Activated naive CD4-positive, alpha-beta T cell treated with anti-CD3 and anti-CD28 coated beads, Interleukin-2, amount 10 ng/mL, durations not matched to agents 7 days and 5 days (primary cell): Measurements from ENCODE around the gene CMYA5.

Experiments used
- CTCF ChIA-PET: fragments of 350-600 bp; sonication (Branson Sonifier 250); formaldehyde crosslinking; loops from one replicate; lab custom pipeline; 2021; ENCODE audit warnings: antibody characterized with exemption; lab: Charles Lee
- DNase-seq: peaks from one replicate; pipeline ENCODE4 v3.0.0-alpha.2; 2020
- H3K27ac Mint-ChIP-seq: one replicate; pipeline ENCODE4 v1.8.0; 2021; ENCODE audit warnings: mild to moderate bottlenecking, moderate library complexity, mixed read lengths
- H3K27me3 Mint-ChIP-seq: one replicate; pipeline ENCODE4 v1.8.0; 2021; ENCODE audit warnings: mild to moderate bottlenecking, mixed read lengths
- H3K36me3 Mint-ChIP-seq: one replicate; pipeline ENCODE4 v1.8.0; 2021; ENCODE audit warnings: mixed read lengths
- H3K4me1 Mint-ChIP-seq: one replicate; pipeline ENCODE4 v1.8.0; 2021; ENCODE audit warnings: mixed read lengths
- H3K4me3 Mint-ChIP-seq: one replicate; pipeline ENCODE4 v1.8.0; 2021; ENCODE audit warnings: mild to moderate bottlenecking, moderate library complexity, mixed read lengths
- H3K9me3 Mint-ChIP-seq: one replicate; pipeline ENCODE4 v1.8.0; 2021; ENCODE audit warnings: mixed read lengths

The CMYA5 gene

GRCh38 chr5:79847561-79847960 lies 157.9 kb downstream of the CMYA5 start:
- no peak for DNase-seq
- no peaks in the 10 kb centered on the region for H3K9me3 Mint-ChIP-seq
- peaks cover 32% of the 10 kb centered on the region for H3K4me1 Mint-ChIP-seq
- CTCF ChIA-PET, result no interaction called here
- no peak overlapping the region for H3K4me3 Mint-ChIP-seq
- H3K36me3 Mint-ChIP-seq, result no peaks in the 10 kb centered on the region
- peaks cover 31% of the 10 kb centered on the region for H3K27me3 Mint-ChIP-seq
- no peak overlapping the region for H3K27ac Mint-ChIP-seq

- CTCF ChIA-PET, result interaction anchor here (0.6 kb wide), 1 partner anchor 96 kb away, joined by 3 read pairs; no protein-coding TSS in a partner anchor
Observed at GRCh38 chr5:79849061-79849460, 159.4 kb downstream of the CMYA5 start.

More at GRCh38 chr5:79849061-79849460, 159.4 kb downstream of the CMYA5 start:
- H3K27me3 Mint-ChIP-seq, result peaks cover 29% of the 10 kb centered on the region
- DNase-seq, result no peak
- no peak overlapping the region for H3K4me3 Mint-ChIP-seq
- no peaks in the 10 kb centered on the region for H3K9me3 Mint-ChIP-seq
- no peaks in the 10 kb centered on the region for H3K36me3 Mint-ChIP-seq
- H3K27ac Mint-ChIP-seq, result no peak overlapping the region
- peaks cover 32% of the 10 kb centered on the region for H3K4me1 Mint-ChIP-seq
